HepG2 (cell line): ENCODE results near the gene NIN. TPM values are rescaled to one million over a fixed set of nuclear protein-coding genes. Genes with fewer than 3 reads are reported as not detected.

Experiments used
- ATAC-seq: fragments of 200-7000 bp; cut with Tn5 transposase; 3 replicates; pipeline ENCODE4 v1.9.1; 2020; ENCODE audit warnings: mild to moderate bottlenecking, moderate library complexity
- BruUV-seq: library from RNA; stranded (reverse); fragments of 400-500 nt; replicated peaks from 2 replicates; lab custom pipeline; 2021; lab: Mats Ljungman, UMichigan
- CTCF ChIA-PET: fragments of 300-600 bp; formaldehyde crosslinking; extraction: SDS; loops from one replicate; lab custom pipeline; 2021; ENCODE audit warnings: low total read pairs, inconsistent platforms, low intra/inter-chr PET ratio; lab: Yijun Ruan, JAX
- POLR2A ChIA-PET: fragments of 350-600 bp; sonication (Branson Sonifier 250); formaldehyde crosslinking; loops from one replicate; lab custom pipeline; 2020; ENCODE audit warnings: antibody characterized with exemption, inconsistent platforms; lab: Yijun Ruan, JAX
- DNase-seq: peaks from one replicate; pipeline ENCODE4 v3.0.0-alpha.2; 2015; ENCODE audit warnings: low spot score
- FAIRE-seq: peaks from 3 replicates; lab custom pipeline; 2011; peaks lifted over from hg19 to GRCh38; lab: Jason Lieb, UNC
- H2AFZ ChIP-seq: one replicate; pipeline ENCODE4 v1.6.1; 2011; ENCODE audit warnings: low read length, inconsistent platforms
- H3K27ac ChIP-seq: fragments of 300-600 bp; 3 replicates; pipeline ENCODE4 v1.8.0; 2011; ENCODE audit warnings: mixed run types, mild to moderate bottlenecking, mixed read lengths, low read length, inconsistent platforms; ENCODE audit not compliant: insufficient read depth; ENCODE audit errors: extremely low read length
- H3K27me3 ChIP-seq, 2 experiments: fragments of 200-600 bp in 1 of 2; 2 replicates in 1 of 2; 3 replicates in 1 of 2; pipeline versions ENCODE4 v1.6.0 to v1.8.0; 2011; ENCODE audit warnings: low read length in 2 of 2, mild to moderate bottlenecking in 2 of 2, moderate library complexity in 2 of 2, inconsistent platforms in 1 of 2; ENCODE audit not compliant: insufficient read depth in 2 of 2, control insufficient read depth in 1 of 2
- H3K36me3 ChIP-seq, 2 experiments: fragments of 200-600 bp in 1 of 2; replicated peaks in 1 of 2; 2 replicates in 1 of 2; 3 replicates in 1 of 2; pipeline versions ENCODE4 v1.5.1 to v1.8.0; 2011; ENCODE audit warnings: low read length in 2 of 2, inconsistent platforms in 1 of 2; ENCODE audit not compliant: insufficient read depth in 2 of 2, control insufficient read depth in 1 of 2
- H3K4me1 ChIP-seq: 2 replicates; pipeline ENCODE4 v1.5.1; 2012; ENCODE audit warnings: low read length, inconsistent platforms; ENCODE audit not compliant: insufficient read depth
- H3K4me2 ChIP-seq: 2 replicates; pipeline ENCODE4 v1.6.0; 2011; ENCODE audit warnings: low read depth, low read length, inconsistent platforms
- H3K4me3 ChIP-seq, 3 experiments: fragments of 200-600 bp in 1 of 3; sonication (generic), shearing (Covaris generic) in 1 of 3; replicated peaks in 1 of 3; 2 replicates each; pipeline ENCODE4 v1.5.1; 2011 to 2016; ENCODE audit warnings: low read length in 3 of 3, inconsistent platforms in 2 of 3, low read depth in 2 of 3, mild to moderate bottlenecking in 2 of 3, control low read depth in 1 of 3, mixed read lengths in 1 of 3; ENCODE audit not compliant: insufficient read depth in 1 of 3
- H3K79me2 ChIP-seq: one replicate; pipeline ENCODE4 v1.6.1; 2011; ENCODE audit warnings: low read length, inconsistent platforms; ENCODE audit not compliant: insufficient read depth
- H3K9ac ChIP-seq: 2 replicates; pipeline ENCODE4 v1.6.0; 2011; ENCODE audit warnings: mild to moderate bottlenecking, low read depth, low read length, inconsistent platforms; ENCODE audit not compliant: insufficient read depth
- H3K9me3 ChIP-seq: 2 replicates; pipeline ENCODE4 v1.5.1; 2012; ENCODE audit warnings: mild to moderate bottlenecking, low read length
- H4K20me1 ChIP-seq: 2 replicates; pipeline ENCODE4 v1.6.0; 2011; ENCODE audit warnings: inconsistent platforms, mild to moderate bottlenecking, low read length, moderate library complexity; ENCODE audit not compliant: insufficient read depth
- KDM3A ChIP-seq: IDR thresholded peaks from 2 replicates; pipeline ENCODE4 v1.6.1; 2018; ENCODE audit warnings: low read depth, missing compliant biosample characterization
- NFE2 ChIP-seq: sonication (generic); formaldehyde crosslinking; IDR thresholded peaks from 2 replicates; pipeline ENCODE4 v1.4.0; 2020; ENCODE audit warnings: missing genetic modification reagents
- PLRG1 ChIP-seq: fragments of 450-650 bp; conservative IDR thresholded peaks from 2 replicates; pipeline ENCODE4 v1.6.1; 2016
- RFX5 ChIP-seq: IDR thresholded peaks from 2 replicates; pipeline ENCODE4 v1.6.1; 2011; ENCODE audit warnings: low read depth, low read length, improper control_type of control experiment
- TAF1 ChIP-seq: sonication (generic); formaldehyde crosslinking; IDR thresholded peaks from 2 replicates; pipeline ENCODE4 v1.4.0; 2020; ENCODE audit warnings: missing genetic modification reagents
- ZFP36 ChIP-seq: fragments of 150-350 bp; IDR thresholded peaks from 2 replicates; pipeline ENCODE4 v1.6.1; 2018; ENCODE audit warnings: borderline replicate concordance, low read length, low read depth; ENCODE audit not compliant: partially characterized antibody
- ZNF33B ChIP-seq: sonication (generic); formaldehyde crosslinking; IDR thresholded peaks from 2 replicates; pipeline ENCODE4 v1.5.1; 2020; ENCODE audit warnings: mild to moderate bottlenecking, missing genetic modification reagents
- ZNF557 ChIP-seq: sonication (generic); formaldehyde crosslinking; IDR thresholded peaks from 2 replicates; pipeline ENCODE4 v1.4.0; 2020; ENCODE audit warnings: missing genetic modification reagents
- in situ Hi-C: cut with HindIII; loops from 2 replicates; pipeline ENCODE4 v1.10.0; 2017; ENCODE audit warnings: low pct_unique_long_range_greater_than_20kb; ENCODE audit not compliant: extremely low pct_ligation_motif_present
- intact Hi-C: fragments of 100-400 bp; cut with micrococcal nuclease; formaldehyde crosslinking; loops from one replicate; pipeline ENCODE4 v1.10.0; 2022; ENCODE audit not compliant: unreplicated experiment
- polyA plus RNA-seq, 8 experiments: library from polyadenylated mRNA; depleted of rRNA in 3 of 8; stranded (reverse) in 7 of 8; unstranded in 1 of 8; fragments of >200 nt; fragmentation: Illumina TruSeq in 4 of 8; extraction: Trizol in 4 of 8; gene quantifications; 2 replicates each; pipeline versions ENCODE4 v1.2.1 to v1.2.3, GENCODE V29; 2011 to 2016; ENCODE audit warnings: low read depth in 4 of 8, missing spikeins in 1 of 8, mixed read lengths in 1 of 8; ENCODE audit not compliant: insufficient read depth in 1 of 8
- total RNA-seq, 5 experiments: library from RNA; depleted of rRNA; stranded (reverse); fragments of >200 nt; fragmentation: Illumina TruSeq; extraction: Trizol; gene quantifications; 2 replicates each; pipeline ENCODE4 v1.2.3, GENCODE V29; 2016; ENCODE audit warnings: low read depth in 1 of 5
- TF ChIP-seq, protein P1 (sequence below): sonication (generic); formaldehyde crosslinking; IDR thresholded peaks from 2 replicates; pipeline ENCODE4 v1.5.0; 2020; ENCODE audit warnings: missing genetic modification reagents, mild to moderate bottlenecking, borderline replicate concordance
- TF ChIP-seq, protein P2 (sequence below): sonication (generic); formaldehyde crosslinking; IDR thresholded peaks from 2 replicates; pipeline ENCODE4 v1.9.0; 2022; ENCODE audit warnings: low read depth, missing genetic modification reagents
- TF ChIP-seq, protein P3 (sequence below): sonication (generic); formaldehyde crosslinking; IDR thresholded peaks from 2 replicates; pipeline ENCODE4 v1.4.0; 2020; ENCODE audit warnings: missing genetic modification reagents
- TF ChIP-seq, protein P4 (sequence below): sonication (generic); formaldehyde crosslinking; IDR thresholded peaks from 2 replicates; pipeline ENCODE4 v1.5.0; 2020; ENCODE audit warnings: missing genetic modification reagents
- TF ChIP-seq, protein P5 (sequence below): IDR thresholded peaks from 2 replicates; pipeline ENCODE4 v1.6.1; 2016; ENCODE audit warnings: mild to moderate bottlenecking, missing biosample characterization, missing genetic modification reagents
- TF ChIP-seq, protein P6 (sequence below): IDR thresholded peaks from 2 replicates; pipeline ENCODE4 v1.6.1; 2016
- TF ChIP-seq, protein P7 (sequence below): sonication (generic); formaldehyde crosslinking; IDR thresholded peaks from 2 replicates; pipeline ENCODE4 v1.4.0; 2020; ENCODE audit warnings: mild to moderate bottlenecking, low read depth, missing genetic modification reagents

NIN gene
- total and polyA plus RNA-seq, 2 of the 13 experiments (the other 11 are each of a cell fraction or from before 2014, with no cell fraction given): 2.8 to 9.7 TPM

DNA sequence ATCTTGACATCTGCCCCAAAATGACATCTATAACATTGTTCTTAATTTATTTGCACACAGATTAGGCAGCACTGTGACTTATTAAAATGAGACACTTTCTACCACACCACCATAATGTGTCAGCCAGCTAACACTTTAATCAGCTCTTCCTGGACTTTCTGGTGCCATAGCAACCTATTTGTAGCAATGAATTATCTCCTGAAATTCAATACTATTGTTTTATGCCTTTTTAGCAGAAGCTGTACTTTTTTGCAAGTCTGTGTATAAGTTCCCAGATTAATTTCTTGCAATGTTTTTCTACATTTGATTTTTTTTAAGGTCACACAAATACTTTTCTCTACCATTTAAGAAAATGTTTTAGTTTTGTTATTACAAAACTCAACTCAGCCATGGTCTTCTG lies 90.1 kb downstream of the NIN start:
- Histone ChIP-seq H3K36me3 (peaks cover 10 to 24% of the 10 kb centered on the region in 2 experiments), H4K20me1 (no peaks in the 10 kb centered on the region), H2AFZ (no peak overlapping the region), H3K4me1 (no peaks in the 10 kb centered on the region), H3K27ac (no peak overlapping the region), H3K27me3 (no peaks in the 10 kb centered on the region), H3K79me2 (no peaks in the 10 kb centered on the region), H3K9me3 (no peaks in the 10 kb centered on the region), H3K4me2 (no peak overlapping the region), H3K4me3 (no peak overlapping the region), H3K9ac (no peak overlapping the region)
- no peak for ATAC-seq
- no peak for FAIRE-seq
- intact Hi-C loops: no loop called here
- CTCF ChIA-PET: no interaction called here
- in situ Hi-C loops: no loop called here
- no peak for DNase-seq
- POLR2A ChIA-PET: no interaction called here
- no TSS peak for BruUV-seq
- TF ChIP-seq, protein P1, sequence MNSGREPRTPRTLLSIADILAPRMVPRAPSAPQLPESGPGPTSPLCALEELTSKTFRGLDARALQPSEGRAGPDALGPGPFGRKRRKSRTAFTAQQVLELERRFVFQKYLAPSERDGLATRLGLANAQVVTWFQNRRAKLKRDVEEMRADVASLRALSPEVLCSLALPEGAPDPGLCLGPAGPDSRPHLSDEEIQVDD (CRISPR knock-in tag): no peak
- TF ChIP-seq TAF1 (CRISPR knock-in tag): no peak
- TF ChIP-seq NFE2 (CRISPR knock-in tag): no peak
- TF ChIP-seq, protein P2, sequence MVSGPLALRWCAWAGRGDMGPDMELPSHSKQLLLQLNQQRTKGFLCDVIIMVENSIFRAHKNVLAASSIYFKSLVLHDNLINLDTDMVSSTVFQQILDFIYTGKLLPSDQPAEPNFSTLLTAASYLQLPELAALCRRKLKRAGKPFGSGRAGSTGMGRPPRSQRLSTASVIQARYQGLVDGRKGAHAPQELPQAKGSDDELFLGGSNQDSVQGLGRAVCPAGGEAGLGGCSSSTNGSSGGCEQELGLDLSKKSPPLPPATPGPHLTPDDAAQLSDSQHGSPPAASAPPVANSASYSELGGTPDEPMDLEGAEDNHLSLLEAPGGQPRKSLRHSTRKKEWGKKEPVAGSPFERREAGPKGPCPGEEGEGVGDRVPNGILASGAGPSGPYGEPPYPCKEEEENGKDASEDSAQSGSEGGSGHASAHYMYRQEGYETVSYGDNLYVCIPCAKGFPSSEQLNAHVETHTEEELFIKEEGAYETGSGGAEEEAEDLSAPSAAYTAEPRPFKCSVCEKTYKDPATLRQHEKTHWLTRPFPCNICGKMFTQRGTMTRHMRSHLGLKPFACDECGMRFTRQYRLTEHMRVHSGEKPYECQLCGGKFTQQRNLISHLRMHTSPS (CRISPR knock-in tag): no peak
- TF ChIP-seq ZNF33B (CRISPR knock-in tag): no peak
- TF ChIP-seq, protein P3, sequence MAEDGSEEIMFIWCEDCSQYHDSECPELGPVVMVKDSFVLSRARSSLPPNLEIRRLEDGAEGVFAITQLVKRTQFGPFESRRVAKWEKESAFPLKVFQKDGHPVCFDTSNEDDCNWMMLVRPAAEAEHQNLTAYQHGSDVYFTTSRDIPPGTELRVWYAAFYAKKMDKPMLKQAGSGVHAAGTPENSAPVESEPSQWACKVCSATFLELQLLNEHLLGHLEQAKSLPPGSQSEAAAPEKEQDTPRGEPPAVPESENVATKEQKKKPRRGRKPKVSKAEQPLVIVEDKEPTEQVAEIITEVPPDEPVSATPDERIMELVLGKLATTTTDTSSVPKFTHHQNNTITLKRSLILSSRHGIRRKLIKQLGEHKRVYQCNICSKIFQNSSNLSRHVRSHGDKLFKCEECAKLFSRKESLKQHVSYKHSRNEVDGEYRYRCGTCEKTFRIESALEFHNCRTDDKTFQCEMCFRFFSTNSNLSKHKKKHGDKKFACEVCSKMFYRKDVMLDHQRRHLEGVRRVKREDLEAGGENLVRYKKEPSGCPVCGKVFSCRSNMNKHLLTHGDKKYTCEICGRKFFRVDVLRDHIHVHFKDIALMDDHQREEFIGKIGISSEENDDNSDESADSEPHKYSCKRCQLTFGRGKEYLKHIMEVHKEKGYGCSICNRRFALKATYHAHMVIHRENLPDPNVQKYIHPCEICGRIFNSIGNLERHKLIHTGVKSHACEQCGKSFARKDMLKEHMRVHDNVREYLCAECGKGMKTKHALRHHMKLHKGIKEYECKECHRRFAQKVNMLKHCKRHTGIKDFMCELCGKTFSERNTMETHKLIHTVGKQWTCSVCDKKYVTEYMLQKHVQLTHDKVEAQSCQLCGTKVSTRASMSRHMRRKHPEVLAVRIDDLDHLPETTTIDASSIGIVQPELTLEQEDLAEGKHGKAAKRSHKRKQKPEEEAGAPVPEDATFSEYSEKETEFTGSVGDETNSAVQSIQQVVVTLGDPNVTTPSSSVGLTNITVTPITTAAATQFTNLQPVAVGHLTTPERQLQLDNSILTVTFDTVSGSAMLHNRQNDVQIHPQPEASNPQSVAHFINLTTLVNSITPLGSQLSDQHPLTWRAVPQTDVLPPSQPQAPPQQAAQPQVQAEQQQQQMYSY: no peak
- TF ChIP-seq, protein P4, sequence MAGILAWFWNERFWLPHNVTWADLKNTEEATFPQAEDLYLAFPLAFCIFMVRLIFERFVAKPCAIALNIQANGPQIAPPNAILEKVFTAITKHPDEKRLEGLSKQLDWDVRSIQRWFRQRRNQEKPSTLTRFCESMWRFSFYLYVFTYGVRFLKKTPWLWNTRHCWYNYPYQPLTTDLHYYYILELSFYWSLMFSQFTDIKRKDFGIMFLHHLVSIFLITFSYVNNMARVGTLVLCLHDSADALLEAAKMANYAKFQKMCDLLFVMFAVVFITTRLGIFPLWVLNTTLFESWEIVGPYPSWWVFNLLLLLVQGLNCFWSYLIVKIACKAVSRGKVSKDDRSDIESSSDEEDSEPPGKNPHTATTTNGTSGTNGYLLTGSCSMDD (CRISPR knock-in tag): no peak
- no peak for TF ChIP-seq PLRG1
- TF ChIP-seq RFX5: no peak
- TF ChIP-seq ZNF557 (CRISPR knock-in tag): no peak
- no peak for TF ChIP-seq KDM3A (CRISPR knock-in tag)
- TF ChIP-seq, protein P5, sequence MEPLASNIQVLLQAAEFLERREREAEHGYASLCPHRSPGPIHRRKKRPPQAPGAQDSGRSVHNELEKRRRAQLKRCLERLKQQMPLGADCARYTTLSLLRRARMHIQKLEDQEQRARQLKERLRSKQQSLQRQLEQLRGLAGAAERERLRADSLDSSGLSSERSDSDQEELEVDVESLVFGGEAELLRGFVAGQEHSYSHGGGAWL (CRISPR knock-in tag): no peak
- TF ChIP-seq, protein P6, sequence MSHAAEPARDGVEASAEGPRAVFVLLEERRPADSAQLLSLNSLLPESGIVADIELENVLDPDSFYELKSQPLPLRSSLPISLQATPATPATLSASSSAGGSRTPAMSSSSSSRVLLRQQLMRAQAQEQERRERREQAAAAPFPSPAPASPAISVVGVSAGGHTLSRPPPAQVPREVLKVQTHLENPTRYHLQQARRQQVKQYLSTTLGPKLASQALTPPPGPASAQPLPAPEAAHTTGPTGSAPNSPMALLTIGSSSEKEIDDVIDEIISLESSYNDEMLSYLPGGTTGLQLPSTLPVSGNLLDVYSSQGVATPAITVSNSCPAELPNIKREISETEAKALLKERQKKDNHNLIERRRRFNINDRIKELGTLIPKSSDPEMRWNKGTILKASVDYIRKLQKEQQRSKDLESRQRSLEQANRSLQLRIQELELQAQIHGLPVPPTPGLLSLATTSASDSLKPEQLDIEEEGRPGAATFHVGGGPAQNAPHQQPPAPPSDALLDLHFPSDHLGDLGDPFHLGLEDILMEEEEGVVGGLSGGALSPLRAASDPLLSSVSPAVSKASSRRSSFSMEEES (CRISPR knock-in tag): no peak
- TF ChIP-seq, protein P7, sequence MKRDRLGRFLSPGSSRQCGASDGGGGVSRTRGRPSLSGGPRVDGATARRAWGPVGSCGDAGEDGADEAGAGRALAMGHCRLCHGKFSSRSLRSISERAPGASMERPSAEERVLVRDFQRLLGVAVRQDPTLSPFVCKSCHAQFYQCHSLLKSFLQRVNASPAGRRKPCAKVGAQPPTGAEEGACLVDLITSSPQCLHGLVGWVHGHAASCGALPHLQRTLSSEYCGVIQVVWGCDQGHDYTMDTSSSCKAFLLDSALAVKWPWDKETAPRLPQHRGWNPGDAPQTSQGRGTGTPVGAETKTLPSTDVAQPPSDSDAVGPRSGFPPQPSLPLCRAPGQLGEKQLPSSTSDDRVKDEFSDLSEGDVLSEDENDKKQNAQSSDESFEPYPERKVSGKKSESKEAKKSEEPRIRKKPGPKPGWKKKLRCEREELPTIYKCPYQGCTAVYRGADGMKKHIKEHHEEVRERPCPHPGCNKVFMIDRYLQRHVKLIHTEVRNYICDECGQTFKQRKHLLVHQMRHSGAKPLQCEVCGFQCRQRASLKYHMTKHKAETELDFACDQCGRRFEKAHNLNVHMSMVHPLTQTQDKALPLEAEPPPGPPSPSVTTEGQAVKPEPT (CRISPR knock-in tag): no peak
- no peak for TF ChIP-seq ZFP36
